GM21737 (cell line): ENCODE measurements around the gene PPP1R13L.
"Not testable (repeated sequence)": the region's sequence is repeated elsewhere in the genome, so short reads cannot be mapped to it uniquely, and the experiment has no call there.

ENCODE experiments used
- ATAC-seq: cut with Tn5 transposase; IDR thresholded peaks from one replicate; pipeline ENCODE4 v1.9.1; 2021; ENCODE audit warnings: mild to moderate bottlenecking, moderate library complexity; ENCODE audit not compliant: unreplicated experiment

Gene PPP1R13L

DNA sequence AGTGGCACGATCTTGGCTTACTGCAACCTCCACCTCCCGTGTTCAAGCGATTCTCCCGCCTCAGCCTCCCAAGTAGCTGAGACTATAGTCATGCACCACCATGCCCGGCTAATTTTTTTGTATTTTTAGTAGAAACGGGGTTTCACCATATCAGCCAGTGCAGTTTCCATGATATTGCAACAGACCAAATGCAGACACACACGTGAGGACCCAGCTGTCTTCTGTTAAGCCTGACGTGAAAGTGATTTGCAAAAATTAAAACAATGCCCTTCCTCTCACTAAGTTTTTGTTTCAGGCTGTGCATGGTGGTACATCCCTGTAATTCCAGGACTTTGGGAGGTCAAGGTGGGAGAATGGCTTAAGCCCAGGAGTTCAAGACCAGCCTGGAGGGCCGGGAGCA, 26.1 kb upstream of the PPP1R13L start:
- ATAC-seq, result not testable (repeated sequence)

GRCh38 chr19:45429896-45430295, 25.0 kb upstream of the PPP1R13L start:
- not testable (repeated sequence) for ATAC-seq

- ATAC-seq, result no peak
Observed at GRCh38 chr19:45428384-45429231, 23.7 kb upstream of the PPP1R13L start.

GRCh38 chr19:45424191-45425058, 19.6 kb upstream of the PPP1R13L start:
- peak; percentile 28 for ATAC-seq

DNA sequence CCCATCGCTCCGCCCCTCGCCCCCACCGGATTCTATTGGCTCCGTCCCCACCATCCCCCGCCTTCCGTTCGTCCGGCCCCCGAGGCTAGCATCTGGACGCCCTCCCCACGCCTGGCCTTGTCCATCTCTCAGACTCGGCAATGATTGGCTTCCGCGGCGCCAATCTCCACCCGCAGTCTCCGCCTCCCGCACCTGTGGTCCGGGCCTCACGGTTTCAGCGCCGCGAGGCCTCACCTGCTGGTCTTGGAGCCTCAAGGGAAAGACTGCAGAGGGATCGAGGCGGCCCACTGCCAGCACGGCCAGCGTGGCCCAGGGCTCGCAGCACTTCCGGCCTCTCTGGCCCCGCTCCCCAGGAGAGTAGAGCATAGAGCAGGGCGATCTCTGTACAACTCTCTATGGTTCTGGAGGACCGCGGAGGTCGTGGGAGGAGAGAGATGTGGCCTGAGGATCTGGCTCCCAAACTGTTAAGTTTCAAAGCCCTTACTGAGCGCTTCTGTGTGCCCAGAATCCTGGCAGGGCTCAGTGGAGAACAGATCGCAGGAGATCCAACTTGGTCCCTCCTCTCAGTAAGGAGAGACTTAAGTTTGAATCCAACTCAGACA, 18.8 kb upstream of the PPP1R13L start, which contains the start of gene ERCC1:
Gene ERCC1 (minus strand): TSS at position 329 of the 602 bp plus-strand sequence. CDS start 543 bp downstream, outside the sequence.
- ATAC-seq, result peak; percentile 61

DNA sequence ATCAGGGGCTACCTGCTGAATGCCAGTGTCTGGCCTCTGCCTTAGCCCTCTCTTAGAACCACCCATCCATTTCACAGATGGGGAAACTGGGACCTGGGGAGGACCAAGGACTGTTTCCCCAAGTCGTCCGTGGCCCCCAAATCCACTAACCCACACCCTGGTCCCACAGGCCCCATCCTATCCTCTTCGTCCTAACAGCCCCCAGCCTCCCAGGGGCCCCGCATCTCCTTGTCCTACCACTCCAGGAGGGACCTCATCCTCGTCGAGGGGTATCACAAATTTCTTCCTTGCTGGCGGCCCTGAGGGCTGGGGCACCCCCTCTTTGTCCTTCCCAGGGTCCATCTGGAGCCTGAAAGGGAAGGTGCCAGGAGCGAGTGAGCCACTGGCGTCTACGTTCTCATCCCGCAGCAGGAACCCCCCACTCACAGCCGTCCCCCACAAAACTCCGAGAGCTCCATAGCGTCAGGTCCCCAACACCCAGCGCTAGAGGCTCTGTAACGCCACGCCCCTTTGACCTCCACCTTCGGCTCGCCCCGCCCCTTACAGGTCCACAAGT, 18.2 kb upstream of the PPP1R13L start:
- no peak for ATAC-seq

DNA sequence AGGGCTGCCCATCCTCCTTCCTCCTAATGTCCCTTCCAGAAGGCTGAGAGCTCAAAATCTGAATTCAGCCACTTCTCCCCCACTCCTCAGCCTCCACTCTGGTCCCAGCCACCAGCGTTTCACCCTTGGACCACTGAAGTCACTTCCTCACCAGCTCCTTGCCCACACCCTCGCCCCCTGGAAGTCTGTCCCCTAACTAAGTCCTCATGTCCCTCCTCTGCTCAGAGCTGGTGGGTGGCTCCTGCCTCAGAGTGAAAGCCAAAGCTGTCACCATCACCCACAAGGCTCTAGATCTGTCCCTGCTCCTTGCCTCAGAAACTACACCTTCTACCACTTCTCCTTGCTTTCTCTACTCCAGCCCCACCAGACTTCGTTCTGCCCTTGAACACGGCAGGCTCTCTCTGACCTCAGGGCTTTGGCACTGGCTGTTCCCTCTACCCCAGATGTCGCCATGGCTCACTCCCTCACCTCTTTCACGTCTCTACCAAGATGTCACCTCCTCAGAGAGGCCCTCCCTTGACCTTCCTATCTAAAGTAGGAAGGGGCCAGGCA, 17.2 kb upstream of the PPP1R13L start:
- ATAC-seq, result no peak

GRCh38 chr19:45420871-45421270, 16.0 kb upstream of the PPP1R13L start:
- no peak for ATAC-seq

DNA sequence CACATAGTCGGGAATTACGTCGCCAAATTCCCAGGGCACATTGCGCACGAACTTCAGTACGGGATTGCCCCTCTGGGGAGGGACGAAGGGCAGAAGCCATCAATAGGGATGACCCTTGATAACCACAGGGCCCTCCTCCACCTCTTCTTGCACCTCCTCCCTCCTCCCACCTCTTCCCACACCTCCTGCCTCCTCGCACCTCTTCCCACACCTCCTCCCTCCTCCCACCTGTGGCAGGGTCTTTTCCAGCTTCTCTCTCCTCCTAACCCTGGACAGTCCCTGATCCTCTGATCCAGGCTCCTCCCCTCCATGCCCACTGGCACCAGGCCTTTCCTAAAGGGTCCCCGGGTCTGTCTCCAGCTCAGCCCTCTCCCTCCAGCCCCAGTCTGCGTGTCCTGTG, 15.5 kb upstream of the PPP1R13L start:
- no peak for ATAC-seq

- ATAC-seq, result no peak
Observed at GRCh38 chr19:45419895-45420294, 15.0 kb upstream of the PPP1R13L start.

DNA sequence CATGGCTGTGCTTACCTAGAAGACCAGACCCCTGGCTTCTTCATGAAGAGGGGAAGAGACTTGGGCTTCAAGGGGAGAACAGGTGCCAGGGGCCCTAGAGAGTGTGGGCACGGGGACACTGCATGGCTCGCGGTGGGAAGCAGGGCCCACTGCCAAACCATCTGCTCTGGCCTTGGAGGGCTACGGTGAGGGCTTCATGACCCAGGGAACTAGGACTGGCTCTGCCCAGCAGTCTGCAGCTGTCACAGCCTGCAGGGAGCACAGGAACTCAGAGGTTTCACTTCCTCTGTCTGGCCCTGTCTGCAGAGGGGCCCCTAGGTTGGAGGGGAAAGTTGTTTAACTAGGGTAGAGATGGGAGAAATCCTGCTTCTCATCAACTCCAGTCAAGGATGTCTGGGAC, 14.5 kb upstream of the PPP1R13L start:
- ATAC-seq, result peak; percentile 46

DNA sequence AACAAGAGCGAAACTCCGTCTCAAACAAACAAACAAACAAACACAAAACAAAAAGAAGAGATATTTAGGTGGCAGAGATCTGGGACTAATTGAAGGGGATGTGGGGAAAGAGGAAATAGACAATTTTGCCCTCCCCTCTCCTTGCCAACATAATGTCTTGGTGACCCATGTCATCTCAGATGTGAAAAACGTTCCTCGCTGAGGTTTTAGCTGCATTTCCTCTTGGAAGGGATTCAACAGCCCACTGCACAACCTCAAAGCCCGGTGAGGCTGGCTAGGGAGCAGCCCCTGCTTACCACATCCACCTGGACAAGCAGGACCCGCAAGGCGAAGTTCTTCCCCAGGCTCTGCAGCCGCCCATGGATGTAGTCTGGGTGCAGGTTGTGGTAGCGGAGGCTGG, 13.9 kb upstream of the PPP1R13L start:
- no peak for ATAC-seq

- no peak for ATAC-seq
Observed at GRCh38 chr19:45417151-45417550, 12.3 kb upstream of the PPP1R13L start.

- ATAC-seq, result no peak
Observed at GRCh38 chr19:45414468-45414867, 9.6 kb upstream of the PPP1R13L start.

- ATAC-seq, result no peak
Observed at GRCh38 chr19:45413497-45413896, 8.6 kb upstream of the PPP1R13L start.

DNA sequence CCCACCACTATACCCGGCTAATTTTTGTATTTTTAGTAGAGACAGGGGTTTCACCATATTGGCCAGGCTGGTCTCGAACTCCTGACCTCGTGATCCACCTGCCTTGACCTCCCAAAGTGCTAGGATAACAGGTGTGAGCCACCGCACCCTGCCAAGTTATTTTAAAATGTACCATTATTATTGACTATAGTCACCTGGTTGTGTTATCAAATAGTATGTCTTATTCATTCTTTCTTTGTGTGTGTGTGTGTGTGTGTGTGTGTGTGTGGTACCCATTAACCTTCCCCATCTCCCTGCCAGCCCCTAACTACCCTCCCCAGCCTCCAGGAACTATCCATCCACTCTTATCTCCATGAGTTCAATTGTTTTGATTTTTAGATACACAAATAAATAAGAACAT, 5.5 kb upstream of the PPP1R13L start:
- not testable (repeated sequence) for ATAC-seq

DNA sequence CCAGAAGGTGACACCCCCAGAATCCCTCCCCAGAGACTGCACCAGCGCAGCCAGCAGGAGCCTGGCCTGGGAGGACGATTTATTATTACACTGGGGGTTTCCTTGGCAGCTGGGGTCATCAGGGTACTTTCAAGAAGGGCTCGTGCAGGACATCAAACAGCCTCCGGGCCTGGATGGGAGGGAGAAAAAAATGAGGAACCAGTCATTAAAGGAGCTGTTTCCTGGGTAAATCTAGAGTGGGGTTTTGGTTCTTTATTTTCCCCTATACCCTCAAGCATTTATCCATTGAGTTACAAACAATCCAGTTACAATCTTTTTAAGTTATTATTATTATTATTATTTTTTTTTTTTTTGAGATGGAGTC, 4.7 kb upstream of the PPP1R13L start:
- ATAC-seq, result no peak

DNA sequence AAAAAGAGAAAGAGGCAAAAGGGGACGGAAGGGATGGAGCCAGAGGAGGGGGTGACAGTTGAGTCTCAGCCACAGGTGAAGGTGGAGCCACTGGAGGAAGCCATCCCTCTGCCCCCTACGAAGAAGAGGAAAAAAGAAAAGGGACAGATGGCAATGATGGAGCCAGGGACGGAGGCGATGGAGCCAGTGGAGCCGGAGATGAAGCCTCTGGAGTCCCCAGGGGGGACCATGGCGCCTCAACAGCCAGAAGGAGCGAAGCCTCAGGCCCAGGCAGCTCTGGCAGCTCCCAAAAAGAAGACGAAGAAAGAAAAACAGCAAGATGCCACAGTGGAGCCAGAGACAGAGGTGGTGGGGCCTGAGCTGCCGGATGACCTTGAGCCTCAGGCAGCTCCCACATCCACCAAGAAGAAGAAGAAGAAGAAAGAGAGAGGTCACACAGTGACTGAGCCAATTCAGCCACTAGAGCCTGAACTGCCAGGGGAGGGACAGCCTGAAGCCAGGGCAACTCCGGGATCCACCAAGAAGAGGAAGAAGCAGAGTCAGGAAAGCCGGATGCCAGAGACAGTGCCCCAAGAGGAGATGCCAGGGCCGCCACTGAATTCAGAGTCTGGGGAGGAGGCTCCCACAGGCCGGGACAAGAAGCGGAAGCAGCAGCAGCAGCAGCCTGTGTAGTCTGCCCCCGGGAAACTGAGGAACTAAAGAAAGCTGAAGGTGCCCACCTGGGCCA, 4.1 kb upstream of the PPP1R13L start:
- no peak for ATAC-seq

GRCh38 chr19:45408121-45408520, 3.3 kb upstream of the PPP1R13L start:
- no peak for ATAC-seq

- not testable (repeated sequence) for ATAC-seq
Observed at GRCh38 chr19:45407585-45407984, 2.7 kb upstream of the PPP1R13L start.
